Neural cell (in vitro differentiated cells): Measurements from ENCODE around the gene HAGHL. TPM values are rescaled to one million over a fixed set of nuclear protein-coding genes. Genes with fewer than 3 reads are reported as not detected.

Experiments used
- H2AFZ ChIP-seq: fragments of 200-600, 300-800 bp; sonication (generic), shearing (Covaris generic); 2 replicates; pipeline ENCODE4 v1.6.0; 2014; ENCODE audit warnings: low read depth, mild to moderate bottlenecking, antibody characterized with exemption, low read length, moderate library complexity
- H3F3A ChIP-seq: fragments of 200-600 bp; shearing (Covaris generic); 2 replicates; pipeline ENCODE4 v1.6.1; 2016; ENCODE audit warnings: mild to moderate bottlenecking, moderate library complexity, mixed read lengths, antibody characterized with exemption, low read length; ENCODE audit not compliant: insufficient read depth, poor library complexity, severe bottlenecking
- H3K27ac ChIP-seq: fragments of 200-600, 300-800 bp; sonication (generic), shearing (Covaris generic); 2 replicates; pipeline ENCODE4 v1.5.1; 2014; ENCODE audit warnings: mild to moderate bottlenecking, low read length, moderate library complexity
- H3K27me3 ChIP-seq: fragments of 300-800, 200-600 bp; sonication (generic), shearing (Covaris generic); 2 replicates; pipeline ENCODE4 v1.6.0; 2014; ENCODE audit warnings: mild to moderate bottlenecking, low read depth, low read length, moderate library complexity; ENCODE audit not compliant: insufficient read depth
- H3K36me3 ChIP-seq: fragments of 300-800, 200-600 bp; sonication (generic), shearing (Covaris generic); 2 replicates; pipeline ENCODE4 v1.5.1; 2014; ENCODE audit warnings: mild to moderate bottlenecking, antibody characterized with exemption, low read length, moderate library complexity; ENCODE audit not compliant: insufficient read depth
- H3K4me2 ChIP-seq: fragments of 300-800, 200-600 bp; sonication (generic), shearing (Covaris generic); 2 replicates; pipeline ENCODE4 v1.6.0; 2014; ENCODE audit warnings: mild to moderate bottlenecking, low read length
- H3K4me3 ChIP-seq: fragments of 300-800, 200-600 bp; sonication (generic), shearing (Covaris generic); 2 replicates; pipeline ENCODE4 v1.5.1; 2014; ENCODE audit warnings: mild to moderate bottlenecking, low read length, moderate library complexity
- H3K79me2 ChIP-seq: fragments of 200-600 bp; shearing (Covaris generic); replicated peaks from 2 replicates; pipeline ENCODE4 v1.6.0; 2014; ENCODE audit warnings: mild to moderate bottlenecking, low read length, moderate library complexity; ENCODE audit not compliant: insufficient read depth
- H3K9ac ChIP-seq: fragments of 300-800, 200-600 bp; sonication (generic), shearing (Covaris generic); 2 replicates; pipeline ENCODE4 v1.6.1; 2016; ENCODE audit warnings: mild to moderate bottlenecking, low read length, mixed read lengths
- H3K9me2 ChIP-seq: fragments of 200-600 bp; shearing (Covaris generic); 2 replicates; pipeline ENCODE4 v1.6.1; 2016; ENCODE audit warnings: mild to moderate bottlenecking, low read length, mixed read lengths; ENCODE audit not compliant: insufficient read depth
- H3K9me3 ChIP-seq: fragments of 200-600, 300-800 bp; sonication (generic), shearing (Covaris generic); 2 replicates; pipeline ENCODE4 v1.6.1; 2016; ENCODE audit warnings: mild to moderate bottlenecking, mixed run types, low read length, moderate library complexity, mixed read lengths
- H4K20me1 ChIP-seq: fragments of 200-600 bp; shearing (Covaris generic); 2 replicates; pipeline ENCODE4 v1.6.1; 2016; ENCODE audit warnings: mild to moderate bottlenecking, mixed run types; ENCODE audit not compliant: insufficient read depth
- CTCF ChIP-seq: fragments of 450-650 bp; IDR thresholded peaks from 2 replicates; pipeline ENCODE4 v1.5.1; 2014; ENCODE audit warnings: antibody characterized with exemption, mild to moderate bottlenecking, moderate library complexity; ENCODE audit not compliant: poor library complexity, severe bottlenecking
- EP300 ChIP-seq: fragments of 450-650 bp; conservative IDR thresholded peaks from 2 replicates; pipeline ENCODE4 v1.6.1; 2014; ENCODE audit warnings: antibody characterized with exemption, mild to moderate bottlenecking, moderate library complexity; ENCODE audit not compliant: poor library complexity, severe bottlenecking
- EZH2 ChIP-seq: fragments of 200-600, 300-800 bp; shearing (Covaris generic), sonication (generic); IDR thresholded peaks from 2 replicates; pipeline ENCODE4 v1.6.1; 2014; ENCODE audit warnings: antibody characterized with exemption, low read length, borderline replicate concordance, mild to moderate bottlenecking; ENCODE audit not compliant: insufficient read depth, poor library complexity, severe bottlenecking
- MXI1 ChIP-seq: fragments of 450-650 bp; conservative IDR thresholded peaks from 2 replicates; pipeline ENCODE4 v1.6.1; 2014; ENCODE audit warnings: antibody characterized with exemption, mild to moderate bottlenecking; ENCODE audit not compliant: poor library complexity, severe bottlenecking
- POLR2AphosphoS5 ChIP-seq: IDR thresholded peaks from 2 replicates; pipeline ENCODE4 v1.6.1; 2012
- TAF1 ChIP-seq: IDR thresholded peaks from 2 replicates; pipeline ENCODE4 v1.6.1; 2012; ENCODE audit warnings: low read depth
- polyA plus RNA-seq: library from polyadenylated mRNA; depleted of rRNA; stranded (reverse); fragments of >200 nt; gene quantifications from 2 replicates; pipeline ENCODE4 v1.2.3, GENCODE V29; 2014

HAGHL gene
- polyA plus RNA-seq, 1 donor from 2014 or later, result 28.3 TPM

- Histone ChIP-seq H3K79me2 (no peaks in the 10 kb centered on the region), H3K4me2 (no peak overlapping the region), H4K20me1 (no peaks in the 10 kb centered on the region), H3K27me3 (peaks cover 7% of the 10 kb centered on the region), H3K9ac (peak overlapping the region; percentile 44), H2AFZ (no peak overlapping the region), H3F3A (no peaks in the 10 kb centered on the region), H3K4me3 (peak overlapping the region; percentile 83), H3K9me2 (no peaks in the 10 kb centered on the region), H3K9me3 (no peaks in the 10 kb centered on the region), H3K27ac (no peak overlapping the region), H3K36me3 (no peaks in the 10 kb centered on the region)
- TF ChIP-seq MXI1 (peak; percentile 34), POLR2AphosphoS5 (no peak)
These were observed 1.4 kb downstream of the HAGHL start for GRCh38 chr16:728131-728889.

GRCh38 chr16:728890-729744 is 2.2 kb downstream of the HAGHL start:
- TF ChIP-seq EZH2 (no peak), EP300 (no peak)
- Histone ChIP-seq H3K9ac (no peak overlapping the region), H2AFZ (no peak overlapping the region), H3K27ac (no peak overlapping the region), H4K20me1 (no peaks in the 10 kb centered on the region), H3K27me3 (peaks cover 7% of the 10 kb centered on the region), H3K4me2 (no peak overlapping the region), H3F3A (no peaks in the 10 kb centered on the region), H3K4me3 (peak overlapping the region; percentile 83), H3K36me3 (no peaks in the 10 kb centered on the region), H3K9me2 (no peaks in the 10 kb centered on the region), H3K9me3 (no peaks in the 10 kb centered on the region), H3K79me2 (no peaks in the 10 kb centered on the region)

GRCh38 chr16:729768-730665 is 3.1 kb downstream of the HAGHL start:
- Histone ChIP-seq H3K36me3 (no peaks in the 10 kb centered on the region), H3K79me2 (no peaks in the 10 kb centered on the region), H3K27ac (no peak overlapping the region), H3K9me3 (no peaks in the 10 kb centered on the region), H3K9me2 (no peaks in the 10 kb centered on the region), H4K20me1 (no peaks in the 10 kb centered on the region), H3F3A (no peaks in the 10 kb centered on the region), H3K4me2 (no peak overlapping the region), H2AFZ (no peak overlapping the region), H3K9ac (no peak overlapping the region), H3K4me3 (no peak overlapping the region), H3K27me3 (peaks cover 7% of the 10 kb centered on the region)
- TF ChIP-seq CTCF (no peak), TAF1 (no peak), POLR2AphosphoS5 (no peak)
